Uterus (tissue), 4 donors: ENCODE data around the gene RAD50. TPM values are rescaled to one million over a fixed set of nuclear protein-coding genes. Genes with fewer than 3 reads are reported as not detected.

Source experiments
- DNase-seq, 2 donors: peaks; one replicate each; pipeline ENCODE4 v3.0.0-alpha.2; 2019 to 2020
- H3K27ac ChIP-seq, 2 donors: fragments of 200-600 bp; sonication (generic); 1 replicate in 1 of 2; 2 replicates in 1 of 2; pipeline ENCODE4 v1.5.1; 2016 to 2018
- H3K27me3 ChIP-seq, 2 donors: fragments of 200-600 bp; sonication (generic); one replicate each; pipeline ENCODE4 v1.5.1; 2018 to 2019; ENCODE audit warnings: control low read depth in 1 of 2
- H3K36me3 ChIP-seq, 2 donors: fragments of 200-600 bp; sonication (generic); one replicate each; pipeline ENCODE4 v1.5.1; 2019; ENCODE audit warnings: control low read depth in 1 of 2
- H3K4me1 ChIP-seq, 2 donors: fragments of 200-600 bp; sonication (generic); one replicate each; pipeline ENCODE4 v1.5.1; 2018 to 2019; ENCODE audit warnings: control low read depth in 1 of 2
- H3K4me3 ChIP-seq, 2 donors: fragments of 200-600 bp; sonication (generic); 1 replicate in 1 of 2; 2 replicates in 1 of 2; pipeline ENCODE4 v1.5.1; 2018 to 2019; ENCODE audit warnings: mild to moderate bottlenecking in 1 of 2
- H3K9me3 ChIP-seq, 2 donors: fragments of 200-600 bp; sonication (generic); one replicate each; pipeline ENCODE4 v1.5.1; 2019; ENCODE audit warnings: control low read depth in 1 of 2
- CTCF ChIP-seq, 4 experiments: fragments of 200-600 bp in 2 of 4; fragments of 450-650 bp in 2 of 4; sonication (generic) in 2 of 4; IDR thresholded peaks; one replicate each; pipeline ENCODE4 v1.5.1; 2016 to 2019; ENCODE audit warnings: antibody characterized with exemption in 4 of 4, mild to moderate bottlenecking in 2 of 4, moderate library complexity in 1 of 4
- POLR2A ChIP-seq, 2 donors: fragments of 450-650 bp; IDR thresholded peaks; one replicate each; pipeline ENCODE4 v1.6.1; 2016; ENCODE audit warnings: antibody characterized with exemption in 2 of 2, mild to moderate bottlenecking in 1 of 2, moderate library complexity in 1 of 2
- intact Hi-C: fragments of 100-400 bp; cut with DNase I; formaldehyde crosslinking; loops from one replicate; pipeline ENCODE4 v1.15.1; 2023; ENCODE audit warnings: low total_unique reads
- total RNA-seq, 4 donors: library from RNA; depleted of rRNA in 3 of 4; stranded (reverse); fragments of >200 nt in 3 of 4; gene quantifications; one replicate each; pipeline versions ENCODE4 v1.1.0 to v1.2.4, GENCODE V29; 2014 to 2023
- donor health status: DM: yes; HTN: yes; CAD: no.

RAD50 gene
- total RNA-seq, 4 donors from 2014 or later: 13.8 to 50.0 (median 32.6) TPM

- Histone ChIP-seq H3K27ac (no peak overlapping the region), H3K27me3 (no peaks in the 10 kb centered on the region), H3K4me3 (no peak overlapping the region), H3K9me3 (no peaks in the 10 kb centered on the region), H3K36me3 (no peaks in the 10 kb centered on the region), H3K4me1 (no peaks in the 10 kb centered on the region)
- intact Hi-C loops: no loop called here
- no peak for TF ChIP-seq CTCF (IDR thresholded peaks at IDR 0.05)
- TF ChIP-seq POLR2A (IDR thresholded peaks at IDR 0.05): no peak
- DNase-seq: no peak
Observed at GRCh38 chr5:132595624-132596023, 38.8 kb downstream of the RAD50 start.

GRCh38 chr5:132601071-132601728 is 44.4 kb downstream of the RAD50 start:
- intact Hi-C loops: no loop called here
- Histone ChIP-seq H3K27me3 (no peaks in the 10 kb centered on the region), H3K4me3 (no peak overlapping the region), H3K4me1 (no peaks in the 10 kb centered on the region), H3K27ac (no peak overlapping the region), H3K9me3 (no peaks in the 10 kb centered on the region), H3K36me3 (no peaks in the 10 kb centered on the region)
- no peak for DNase-seq
- TF ChIP-seq CTCF (IDR thresholded peaks at IDR 0.05) (no peak), POLR2A (IDR thresholded peaks at IDR 0.05) (no peak)

- DNase-seq: no peak
- Histone ChIP-seq H3K4me1 (no peaks in the 10 kb centered on the region), H3K27me3 (no peaks in the 10 kb centered on the region), H3K36me3 (no peaks in the 10 kb centered on the region), H3K9me3 (no peaks in the 10 kb centered on the region), H3K27ac (no peak overlapping the region), H3K4me3 (no peak overlapping the region)
- no peak for TF ChIP-seq CTCF (IDR thresholded peaks at IDR 0.05)
- no peak for TF ChIP-seq POLR2A (IDR thresholded peaks at IDR 0.05)
- intact Hi-C loops: no loop called here
Observed at GRCh38 chr5:132607095-132607494, 50.3 kb downstream of the RAD50 start.

- no peaks in the 10 kb centered on the region for H3K4me1 ChIP-seq
- intact Hi-C loops: no loop called here
- TF ChIP-seq CTCF (IDR thresholded peaks at IDR 0.05) (no peak), POLR2A (IDR thresholded peaks at IDR 0.05) (no peak)
- no peak overlapping the region for H3K27ac ChIP-seq
- no peaks in the 10 kb centered on the region for H3K27me3 ChIP-seq
- no peak for DNase-seq
- H3K4me3 ChIP-seq: no peak overlapping the region
- H3K36me3 ChIP-seq: no peaks in the 10 kb centered on the region
- H3K9me3 ChIP-seq: no peaks in the 10 kb centered on the region
Observed at GRCh38 chr5:132608107-132608506, 51.3 kb downstream of the RAD50 start.

- Histone ChIP-seq H3K36me3 (no peaks in the 10 kb centered on the region), H3K4me3 (no peak overlapping the region), H3K4me1 (no peaks in the 10 kb centered on the region), H3K27me3 (no peaks in the 10 kb centered on the region), H3K9me3 (no peaks in the 10 kb centered on the region), H3K27ac (no peak overlapping the region)
- TF ChIP-seq CTCF (IDR thresholded peaks at IDR 0.05): no peak
- TF ChIP-seq POLR2A (IDR thresholded peaks at IDR 0.05): no peak
- no peak for DNase-seq
- intact Hi-C loops: no loop called here
Observed at GRCh38 chr5:132611965-132612364, 55.2 kb downstream of the RAD50 start.
